GM21367 (cell line): ENCODE data around the gene LRRC49.
"Not testable (repeated sequence)": the region's sequence is repeated elsewhere in the genome, so short reads cannot be mapped to it uniquely, and the experiment has no call there.

Source experiments
- ATAC-seq: cut with Tn5 transposase; IDR thresholded peaks from one replicate; pipeline ENCODE4 v1.9.1; 2021; ENCODE audit not compliant: unreplicated experiment

Gene LRRC49

DNA sequence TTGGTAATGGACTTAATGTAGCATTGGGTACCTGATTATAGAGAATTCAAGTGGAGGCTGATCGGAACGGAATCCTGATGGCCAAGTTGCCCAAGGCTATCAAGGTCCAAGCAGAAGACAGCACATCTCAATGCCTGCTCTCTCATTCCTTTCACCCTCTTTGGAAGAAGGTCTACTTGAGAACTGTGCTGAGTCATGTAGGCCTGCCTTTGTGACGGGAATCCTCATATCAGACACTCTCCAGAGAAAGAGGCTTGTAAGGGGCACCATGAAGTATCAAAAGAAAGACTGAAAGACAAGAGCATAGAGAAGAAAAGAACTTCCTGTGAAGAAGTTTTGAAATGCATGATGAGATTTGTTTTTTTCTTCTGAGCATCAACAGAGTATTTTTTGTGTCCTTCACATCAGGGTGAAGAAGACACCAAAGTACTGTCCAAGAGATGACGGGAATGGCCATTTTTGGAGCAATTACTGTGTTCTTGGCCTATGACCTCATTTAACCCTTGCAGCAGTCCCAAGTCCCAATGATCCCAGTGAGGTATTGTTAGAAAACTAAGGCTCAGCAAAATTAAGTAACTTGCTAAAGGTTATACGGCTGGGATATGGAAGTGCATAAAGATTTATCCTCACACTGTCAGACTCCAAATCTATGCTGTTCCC, 25.5 kb upstream of the LRRC49 start:
- no peak for ATAC-seq

DNA sequence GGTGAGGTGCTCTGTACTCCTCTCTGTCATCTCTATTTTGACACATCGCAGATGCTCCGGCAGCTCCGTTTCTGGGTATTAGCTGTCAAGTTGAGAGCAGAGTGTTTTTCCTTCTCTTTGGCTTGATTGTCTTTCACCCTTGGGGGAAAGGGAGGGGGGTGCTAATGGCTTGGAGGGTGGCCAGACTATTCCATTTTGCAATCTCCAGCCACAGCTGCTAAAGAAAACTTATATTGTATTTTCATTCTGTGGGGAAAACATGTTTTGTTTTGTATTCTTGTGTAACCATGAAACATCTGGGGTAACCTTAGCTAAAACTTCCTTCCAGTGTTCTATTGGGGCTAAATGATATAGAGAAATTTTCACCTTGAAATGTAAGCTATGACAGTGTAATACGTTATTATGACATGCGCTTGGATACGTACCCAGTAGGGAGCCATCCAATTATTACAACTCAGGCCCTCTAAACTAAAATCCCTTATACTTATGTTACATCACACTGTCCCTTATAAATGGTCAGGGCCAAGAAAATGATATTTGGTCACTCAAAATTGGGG, 24.6 kb upstream of the LRRC49 start:
- no peak for ATAC-seq

DNA sequence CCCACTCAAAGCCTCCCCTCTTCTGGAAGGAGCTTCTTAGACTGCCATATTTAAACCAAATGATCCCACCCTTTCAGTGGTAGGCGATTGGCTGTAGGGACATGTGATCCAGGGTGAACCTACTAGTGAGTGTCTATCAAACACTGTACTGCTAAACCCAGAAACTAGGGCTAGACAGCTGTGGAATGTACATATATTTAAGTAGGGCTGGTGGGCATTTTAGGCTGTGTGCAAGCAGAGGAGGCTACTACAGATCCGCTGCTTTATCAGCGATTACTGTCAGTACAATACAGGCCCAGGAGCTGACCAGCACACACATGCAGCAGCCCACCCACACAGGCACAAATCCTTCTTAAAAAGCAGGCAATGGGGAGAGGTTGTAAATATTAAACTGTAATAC, 23.3 kb upstream of the LRRC49 start:
- no peak for ATAC-seq

DNA sequence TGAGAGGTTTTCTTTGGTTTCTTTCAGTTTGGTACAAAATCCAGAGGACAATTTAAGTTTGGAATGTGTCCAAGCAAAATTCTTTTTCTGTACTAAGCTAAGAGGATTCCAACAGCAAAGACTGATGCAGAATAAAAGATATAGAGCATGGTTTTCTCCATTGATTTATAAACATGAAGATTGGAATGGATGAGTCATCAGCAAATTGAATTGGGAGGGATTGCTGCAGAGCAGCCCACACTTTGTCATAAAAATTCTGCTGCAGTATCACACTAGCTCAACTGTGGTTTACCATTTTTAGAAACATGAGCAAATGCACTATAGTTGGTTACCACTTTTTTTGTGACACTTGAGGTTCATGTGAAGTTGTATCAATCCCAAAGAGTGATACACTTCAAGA, 22.6 kb upstream of the LRRC49 start:
- ATAC-seq, result no peak

DNA sequence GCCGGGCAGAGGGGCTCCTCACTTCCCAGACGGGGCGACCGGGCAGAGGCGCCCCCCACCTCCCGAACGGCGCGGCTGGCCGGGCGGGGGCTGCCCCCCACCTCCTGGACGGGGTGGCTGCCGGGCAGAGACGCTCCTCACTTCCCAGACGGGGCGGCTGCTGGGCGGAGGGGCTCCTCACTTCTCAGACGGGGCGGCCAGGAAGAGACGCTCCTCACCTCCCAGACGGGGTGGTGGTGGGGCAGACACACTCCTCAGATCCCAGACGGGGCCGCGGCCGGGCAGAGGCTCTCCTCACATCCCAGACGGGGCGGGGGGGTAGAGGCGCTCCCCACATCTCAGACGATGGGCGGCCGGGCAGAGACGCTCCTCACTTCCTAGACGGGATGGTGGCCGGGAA, 21.1 kb upstream of the LRRC49 start:
- ATAC-seq, result not testable (repeated sequence)

DNA sequence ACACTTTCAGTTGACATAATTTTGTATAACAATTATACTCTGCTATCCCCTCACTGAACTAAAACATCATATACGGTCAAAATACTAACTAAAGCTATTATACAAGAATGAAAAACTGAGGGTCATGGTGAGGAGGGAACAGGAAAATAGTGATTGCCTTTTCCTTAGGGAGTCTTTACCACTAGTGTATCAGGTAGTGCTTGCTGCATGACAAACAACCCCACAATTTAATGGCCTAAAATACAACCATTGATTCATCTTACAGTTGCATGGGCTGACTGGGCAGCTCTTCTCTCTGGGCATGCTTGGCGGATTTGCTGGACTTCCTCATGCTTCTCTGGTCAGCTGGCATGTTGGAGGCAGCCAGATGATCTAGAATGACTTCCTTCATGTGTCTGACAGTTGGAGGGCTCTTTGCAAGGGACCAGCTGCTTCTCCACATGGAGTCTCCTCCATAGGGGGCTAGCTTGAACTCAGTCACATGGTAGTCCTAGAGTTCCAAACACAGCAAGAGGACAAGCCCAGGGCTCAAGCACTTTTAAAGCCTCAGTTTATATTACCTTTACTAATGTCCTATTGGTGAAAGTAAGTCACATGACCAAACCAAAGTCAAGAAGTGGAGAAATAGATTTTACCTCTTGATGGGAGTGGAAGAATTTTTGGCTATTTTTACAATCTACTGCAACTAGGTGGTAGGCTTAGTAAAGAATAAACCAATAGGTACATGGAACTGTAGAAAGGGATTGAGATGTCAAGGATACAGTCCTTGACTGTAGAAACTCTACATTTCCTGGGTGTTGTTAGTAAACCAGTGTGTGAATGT, 19.2 kb upstream of the LRRC49 start:
- no peak for ATAC-seq

DNA sequence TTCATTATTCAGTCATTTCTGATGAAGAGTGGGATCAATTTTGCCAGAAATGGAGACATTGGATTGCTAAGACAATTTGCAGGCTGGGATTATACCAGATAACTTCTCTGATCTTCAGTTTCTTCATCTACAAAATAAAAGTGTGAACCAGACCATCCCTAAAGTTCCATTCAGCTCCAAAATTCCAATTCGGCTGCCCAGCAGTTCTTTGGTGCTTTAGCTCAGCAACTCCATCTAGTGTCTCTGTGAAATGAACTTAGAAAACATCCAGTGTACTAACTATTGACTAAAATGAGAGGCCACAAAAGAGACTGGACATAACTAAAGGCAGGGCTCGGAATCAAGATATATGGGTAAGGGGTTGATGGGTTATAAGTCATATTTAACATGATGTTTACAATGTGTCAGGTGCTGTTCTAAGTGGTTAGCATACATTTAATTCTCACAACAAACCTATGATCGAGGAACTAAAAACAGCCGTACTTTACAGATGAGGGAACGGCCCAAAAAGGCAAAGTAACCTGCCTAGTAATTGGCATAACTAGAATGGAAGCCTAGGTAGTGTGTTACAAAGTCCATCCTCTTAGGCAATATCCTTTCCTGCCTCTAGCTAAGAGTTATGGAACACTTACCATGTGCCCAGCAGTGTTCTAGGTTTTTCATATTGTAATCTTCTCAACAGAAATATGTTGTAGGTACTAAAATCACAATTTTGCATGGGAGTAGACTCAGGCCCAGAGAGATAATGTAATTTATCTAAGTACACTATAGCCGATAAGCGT, 17.4 kb upstream of the LRRC49 start:
- no peak for ATAC-seq

DNA sequence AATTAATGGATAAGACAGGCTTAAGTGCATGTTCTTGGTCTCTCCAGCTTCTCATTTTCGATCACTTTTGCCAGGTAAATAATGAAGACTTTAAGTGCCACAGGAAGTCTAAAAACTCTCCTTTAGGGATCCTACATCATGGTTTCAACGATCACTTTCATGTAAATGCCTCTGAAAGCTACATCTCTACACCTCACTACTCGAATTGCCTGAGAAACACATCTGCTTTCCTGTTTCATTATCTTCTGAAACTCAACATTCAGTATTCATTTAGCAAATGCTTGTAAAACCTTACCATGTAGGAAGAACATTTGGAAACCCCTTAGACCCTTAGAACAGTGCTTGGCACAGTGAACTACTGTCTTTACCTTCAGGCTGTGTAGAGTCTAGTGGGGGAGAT, 16.6 kb upstream of the LRRC49 start:
- ATAC-seq, result no peak

DNA sequence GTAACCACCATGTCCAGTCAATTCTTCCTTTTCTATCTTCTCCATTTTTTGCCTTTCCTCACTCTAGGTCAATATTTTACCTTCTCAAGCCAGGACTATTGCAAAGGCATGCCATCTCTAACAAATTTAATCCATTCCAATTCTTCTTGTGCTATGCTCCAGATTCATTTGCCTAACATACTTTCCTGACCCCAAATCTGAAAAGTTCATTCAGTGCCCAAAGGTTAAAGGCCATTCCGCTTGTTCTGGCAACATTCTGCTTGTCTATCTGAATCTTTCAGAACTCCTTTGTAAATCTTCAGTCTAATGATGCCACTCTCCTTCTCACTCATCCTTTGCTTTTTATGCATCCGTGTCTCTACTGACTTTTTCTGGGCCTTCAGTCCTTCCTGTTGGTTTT, 15.9 kb upstream of the LRRC49 start:
- ATAC-seq, result no peak

DNA sequence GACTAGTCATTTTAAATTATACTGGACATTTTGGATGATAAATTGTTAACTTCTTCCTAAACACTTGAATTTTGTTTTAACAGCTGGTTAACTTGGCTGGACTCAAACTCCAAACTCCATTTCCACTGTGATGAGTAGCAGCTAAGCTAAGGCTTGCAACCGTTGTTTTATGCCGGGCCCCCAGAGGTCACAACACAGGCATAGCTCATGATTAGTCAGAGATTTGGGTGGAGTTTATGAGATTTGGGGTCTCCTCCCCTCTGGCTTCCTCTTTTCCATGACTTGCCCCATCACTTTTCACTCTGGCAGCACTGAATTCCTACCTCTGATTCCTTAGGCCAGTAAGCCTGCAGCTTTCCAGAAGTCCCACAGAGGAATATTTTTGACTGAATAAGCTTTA, 13.2 kb upstream of the LRRC49 start:
- ATAC-seq, result no peak

DNA sequence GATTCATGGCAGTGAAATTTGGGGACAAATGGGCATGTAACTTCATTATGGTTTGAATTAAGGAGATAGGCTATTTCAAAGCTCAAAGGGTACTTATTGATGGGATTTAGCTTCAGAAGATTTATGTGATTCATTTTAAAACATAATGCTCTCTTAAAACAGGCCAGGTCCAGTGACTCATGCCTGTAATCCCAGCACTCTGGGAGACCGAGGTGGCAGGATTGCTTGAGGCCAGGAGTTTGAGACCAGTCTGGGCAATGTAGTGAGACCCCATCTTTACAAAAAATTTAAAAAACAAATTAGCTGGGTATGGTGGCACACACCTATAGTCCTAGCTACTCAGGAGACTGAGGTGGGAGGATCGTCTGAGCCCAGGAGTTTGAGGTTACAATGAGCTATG, 11.8 kb upstream of the LRRC49 start:
- ATAC-seq, result no peak

DNA sequence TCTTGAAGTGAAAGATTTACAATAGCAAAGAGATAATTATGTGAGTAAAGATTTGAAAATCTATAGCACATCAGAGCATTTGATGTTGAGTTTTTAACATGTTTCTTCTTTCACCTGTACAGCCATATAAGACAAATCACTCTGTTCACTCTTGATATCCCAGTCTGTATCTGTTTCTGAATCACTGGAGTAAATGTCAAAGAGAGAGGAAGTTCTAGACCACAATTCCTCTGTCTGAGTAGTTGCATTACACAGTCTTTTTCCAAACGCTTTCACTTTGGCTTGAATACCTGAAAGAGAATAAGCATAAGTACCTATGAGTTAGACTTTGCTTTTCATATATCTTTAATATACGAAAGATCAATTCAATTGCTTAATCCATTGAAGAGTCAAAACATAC, 10.3 kb upstream of the LRRC49 start:
- ATAC-seq, result no peak

DNA sequence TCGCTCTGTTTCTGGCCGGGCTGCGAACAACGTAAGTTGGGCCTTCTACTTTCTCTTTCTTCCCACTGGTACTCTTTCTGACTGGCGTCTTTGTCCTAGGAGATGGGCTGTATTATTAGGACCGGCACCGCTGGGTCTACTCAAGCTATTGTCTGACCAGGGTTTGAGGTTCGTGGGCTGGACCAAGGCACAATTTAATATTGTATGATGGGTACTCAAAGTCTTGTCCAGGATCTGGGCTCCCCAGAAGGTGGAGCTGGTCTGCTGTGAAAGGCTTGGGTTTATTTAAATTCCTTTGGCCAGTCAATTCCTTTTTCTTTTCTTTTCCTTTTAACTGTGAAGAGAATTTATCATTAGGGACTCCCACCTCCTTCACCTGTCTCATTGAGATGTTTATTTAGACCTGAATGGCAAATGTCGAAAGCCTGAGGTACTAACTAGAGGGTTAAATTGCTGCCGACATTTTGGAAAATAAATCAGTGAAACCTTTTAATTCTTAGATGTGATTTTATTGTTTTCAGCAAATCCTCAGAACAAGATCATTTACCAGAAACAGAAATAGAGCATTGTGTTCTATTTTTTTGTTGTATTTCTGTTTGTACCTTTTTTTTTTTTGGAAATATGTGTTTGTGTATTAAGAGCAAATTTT, 410 bp downstream of the LRRC49 start:
- peak; percentile 19 for ATAC-seq

DNA sequence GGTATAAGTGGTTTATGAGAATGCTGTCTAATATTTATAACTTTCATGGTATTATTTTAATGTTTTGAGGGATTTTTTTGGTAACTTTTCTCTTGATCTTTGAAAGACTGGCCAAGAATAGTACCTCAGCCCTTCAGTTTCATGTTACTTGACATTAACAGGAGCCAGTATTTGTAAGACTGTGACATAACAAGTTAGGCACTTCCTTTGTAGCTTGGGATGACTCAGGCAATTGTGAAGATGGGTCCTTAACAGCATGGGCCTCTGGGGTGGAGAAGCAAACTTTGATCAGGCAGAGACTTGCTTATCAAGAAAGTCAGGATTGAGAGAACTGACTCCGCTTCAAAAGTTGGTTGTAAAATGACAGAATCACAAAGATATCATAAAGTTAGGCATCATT, 9.5 kb downstream of the LRRC49 start:
- no peak for ATAC-seq

DNA sequence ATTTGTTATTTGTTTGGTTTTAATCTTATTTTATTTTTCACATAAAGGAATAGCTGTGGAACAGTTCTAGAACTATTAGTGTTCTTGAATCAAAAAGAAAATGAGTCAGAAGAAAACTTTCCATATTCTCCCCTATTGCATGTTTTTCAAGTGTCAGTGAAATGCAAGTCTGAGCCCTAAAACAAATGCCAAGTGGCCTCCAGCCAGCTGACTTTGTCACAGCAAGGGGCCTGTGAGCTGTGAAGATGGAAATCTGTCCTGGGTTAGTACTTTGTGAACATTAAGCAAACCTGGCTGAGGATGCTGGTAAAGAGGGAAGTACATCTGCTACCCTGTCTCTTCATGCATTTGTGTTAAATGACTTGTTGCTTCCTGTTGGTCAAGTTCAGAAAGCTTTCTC, 14.2 kb downstream of the LRRC49 start:
- no peak for ATAC-seq

DNA sequence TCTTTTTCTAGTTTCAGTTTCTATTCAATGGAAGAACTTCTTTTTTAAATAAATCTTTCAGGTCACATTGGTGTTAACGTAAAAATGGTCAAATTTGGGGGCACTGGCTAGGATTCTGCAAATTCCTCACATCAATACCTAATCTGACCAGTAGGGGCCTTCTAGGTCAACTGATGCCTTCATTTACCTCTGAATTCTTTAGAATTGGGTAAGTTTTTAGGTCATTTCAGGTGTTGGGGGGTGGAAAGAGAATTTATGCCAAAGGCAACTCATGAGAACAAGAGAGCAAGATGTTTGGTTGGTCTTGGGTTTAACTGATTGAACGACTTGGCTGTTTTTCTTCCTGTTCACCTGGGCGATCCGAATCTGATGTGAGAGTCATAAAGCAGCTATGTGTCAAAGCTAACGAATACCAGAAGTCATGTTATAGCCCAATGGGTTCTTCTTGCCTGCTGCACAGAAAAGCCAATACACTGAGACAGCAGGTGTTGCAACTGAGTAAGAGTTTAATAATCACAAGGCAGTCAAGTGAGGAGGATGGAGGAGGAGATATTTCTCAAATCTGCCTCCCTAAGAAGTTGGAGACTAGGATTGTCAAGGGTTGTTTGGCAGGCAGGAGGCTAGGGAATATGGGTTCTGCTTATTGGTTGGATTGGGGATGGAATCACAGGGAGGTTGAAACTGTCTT, 15.3 kb downstream of the LRRC49 start:
- ATAC-seq, result no peak

DNA sequence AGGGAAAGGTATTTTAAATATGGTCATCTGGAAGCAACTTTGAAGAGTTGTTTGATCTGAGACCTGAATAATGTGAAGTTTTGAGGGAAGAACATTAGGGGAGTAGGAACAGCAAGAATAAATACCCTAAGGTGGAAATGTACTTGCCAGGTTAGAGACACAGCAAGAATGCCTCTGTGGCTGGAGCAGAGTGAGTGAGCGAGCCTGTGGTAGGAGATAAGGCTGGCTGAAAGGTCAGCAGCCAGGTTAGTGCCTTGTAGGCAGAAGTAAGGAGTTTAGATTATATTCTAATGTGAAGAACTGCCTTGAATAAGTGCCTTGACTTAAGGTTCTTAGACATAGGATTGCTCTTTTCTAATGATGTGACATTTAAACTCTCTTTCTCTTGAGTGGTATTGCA, 18.3 kb downstream of the LRRC49 start:
- ATAC-seq, result no peak

DNA sequence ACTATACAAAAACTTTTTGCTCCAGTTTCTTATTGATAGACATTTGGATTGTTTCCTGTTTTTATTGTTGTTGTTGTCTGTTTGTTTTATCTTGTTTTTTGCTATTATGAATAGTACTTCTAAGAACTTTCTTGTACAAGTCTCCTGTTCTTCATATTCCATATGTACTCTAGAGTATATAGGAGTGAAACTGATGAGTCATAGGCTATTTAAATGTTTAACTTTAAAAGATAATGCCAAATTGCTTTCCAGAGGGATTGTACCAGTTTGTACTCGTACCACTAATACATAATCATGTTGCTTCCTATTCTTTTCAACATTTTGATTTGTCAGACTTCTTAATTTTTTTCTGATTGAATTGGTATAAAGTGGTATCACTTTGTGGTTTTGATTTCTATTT, 19.6 kb downstream of the LRRC49 start:
- ATAC-seq, result no peak

DNA sequence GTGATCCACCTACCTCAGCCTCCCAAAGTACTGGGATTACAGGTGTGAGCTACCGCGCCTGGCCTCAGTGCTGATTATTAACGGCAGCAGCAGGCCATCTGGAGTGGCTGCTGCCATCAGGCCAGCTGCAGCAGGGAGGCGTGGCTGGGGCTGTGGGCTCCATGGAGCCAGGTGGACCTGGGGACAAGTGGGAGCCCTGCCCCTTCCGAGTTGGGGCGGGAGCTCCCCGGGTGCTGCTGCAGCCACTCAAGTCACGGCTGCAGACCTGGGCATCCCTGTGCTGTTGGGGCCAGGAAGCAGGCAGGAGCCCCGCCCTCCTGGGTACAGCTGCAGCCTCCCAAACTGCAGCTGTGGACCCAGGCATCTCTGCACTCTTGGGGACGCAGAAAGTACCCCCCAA, 23.9 kb downstream of the LRRC49 start:
- no peak for ATAC-seq

DNA sequence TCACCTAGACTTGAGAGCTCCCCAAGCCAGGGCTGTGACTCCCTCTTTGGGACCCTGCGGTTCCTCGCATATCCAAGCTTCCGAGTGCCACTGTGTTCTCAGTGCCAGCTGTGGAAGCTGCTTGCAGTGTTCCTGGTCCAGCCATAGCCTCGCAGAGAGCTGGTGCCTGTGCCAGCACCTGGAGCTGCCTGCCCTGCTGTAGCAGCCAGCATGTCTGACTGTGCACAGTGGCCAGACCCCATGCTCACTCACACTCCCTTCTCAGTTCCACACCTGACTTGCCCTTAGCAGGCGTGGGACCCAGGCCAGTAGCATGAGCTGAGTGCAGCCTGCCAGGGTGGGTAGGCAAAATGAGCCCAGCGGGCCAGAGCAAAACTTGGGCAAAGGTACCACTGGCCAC, 25.3 kb downstream of the LRRC49 start:
- no peak for ATAC-seq
